Activated CD4-positive, alpha-beta memory T cell treated with anti-CD3 and anti-CD28 coated beads for 36 hours (primary cell): ENCODE data around the gene TSPAN17. TPM values are rescaled to one million over a fixed set of nuclear protein-coding genes. Genes with fewer than 3 reads are reported as not detected.

Experiments
- CTCF ChIA-PET: fragments of 350-600 bp; sonication (Branson Sonifier 250); formaldehyde crosslinking; loops from one replicate; lab custom pipeline; 2021; ENCODE audit warnings: antibody characterized with exemption, inconsistent platforms; lab: Charles Lee
- POLR2A ChIA-PET: fragments of 350-600 bp; sonication (Branson Sonifier 250); formaldehyde crosslinking; loops from one replicate; lab custom pipeline; 2021; ENCODE audit warnings: antibody characterized with exemption; lab: Charles Lee
- DNase-seq: peaks from one replicate; pipeline ENCODE4 v3.0.0-alpha.2; 2020
- H3K27ac Mint-ChIP-seq: one replicate; pipeline ENCODE4 v1.8.0; 2021; ENCODE audit warnings: mixed read lengths
- H3K27me3 Mint-ChIP-seq: one replicate; pipeline ENCODE4 v1.8.0; 2021; ENCODE audit warnings: mixed read lengths
- H3K36me3 Mint-ChIP-seq: one replicate; pipeline ENCODE4 v1.8.0; 2021; ENCODE audit warnings: mixed read lengths
- H3K4me1 Mint-ChIP-seq: one replicate; pipeline ENCODE4 v1.8.0; 2021; ENCODE audit warnings: low read depth, mixed read lengths
- H3K4me3 Mint-ChIP-seq: one replicate; pipeline ENCODE4 v1.8.0; 2021; ENCODE audit warnings: mild to moderate bottlenecking, mixed read lengths
- H3K9me3 Mint-ChIP-seq: one replicate; pipeline ENCODE4 v1.8.0; 2021; ENCODE audit warnings: mixed read lengths
- intact Hi-C: fragments of 100-400 bp; cut with micrococcal nuclease; formaldehyde crosslinking; loops from one replicate; pipeline ENCODE4 v1.15.1; 2023
- total RNA-seq, 2 experiments: library from RNA; stranded (reverse); gene quantifications; one replicate each; pipeline ENCODE4 v1.2.3, GENCODE V29; 2021

The TSPAN17 gene
- total RNA-seq, 2 experiments from 2014 or later: 25.2 to 25.3 TPM

- DNase-seq: no peak
- no peaks in the 10 kb centered on the region for H3K4me1 Mint-ChIP-seq
Observed at GRCh38 chr5:176678584-176678983, 31.3 kb downstream of the TSPAN17 start.

GRCh38 chr5:176679365-176680225 is 32.3 kb downstream of the TSPAN17 start:
- no peaks in the 10 kb centered on the region for H3K4me1 Mint-ChIP-seq
- intact Hi-C loops: no loop called here
- peaks cover 42% of the 10 kb centered on the region for H3K27me3 Mint-ChIP-seq
- H3K4me3 Mint-ChIP-seq: no peak overlapping the region
- H3K36me3 Mint-ChIP-seq: no peaks in the 10 kb centered on the region
- POLR2A ChIA-PET: no interaction called here
- CTCF ChIA-PET: interaction anchor here (7.8 kb wide), 1 partner anchor 20 kb away, joined by 49 read pairs; no protein-coding TSS in a partner anchor
- no peak overlapping the region for H3K27ac Mint-ChIP-seq
- DNase-seq: no peak
- peaks cover 4% of the 10 kb centered on the region for H3K9me3 Mint-ChIP-seq

More at GRCh38 chr5:176678584-176678983, 31.3 kb downstream of the TSPAN17 start:
- no peaks in the 10 kb centered on the region for H3K9me3 Mint-ChIP-seq
- no peaks in the 10 kb centered on the region for H3K36me3 Mint-ChIP-seq
- intact Hi-C loops: no loop called here
- ChIA-PET POLR2A (no interaction called here), CTCF (interaction anchor here (7.8 kb wide), 1 partner anchor 19 kb away, joined by 49 read pairs; no protein-coding TSS in a partner anchor)
- no peak overlapping the region for H3K27ac Mint-ChIP-seq
- H3K4me3 Mint-ChIP-seq: no peak overlapping the region
- H3K27me3 Mint-ChIP-seq: peaks cover 40% of the 10 kb centered on the region

GRCh38 chr5:176680226-176680563 is 32.9 kb downstream of the TSPAN17 start:
- H3K27ac Mint-ChIP-seq: no peak overlapping the region
- ChIA-PET POLR2A (no interaction called here), CTCF (interaction anchor here (7.8 kb wide), 1 partner anchor 21 kb away, joined by 49 read pairs; no protein-coding TSS in a partner anchor)
- H3K27me3 Mint-ChIP-seq: peaks cover 44% of the 10 kb centered on the region
- H3K4me3 Mint-ChIP-seq: no peak overlapping the region
- peaks cover 2% of the 10 kb centered on the region for H3K4me1 Mint-ChIP-seq
- no peak for DNase-seq
- intact Hi-C loops: no loop called here
- no peaks in the 10 kb centered on the region for H3K36me3 Mint-ChIP-seq
- H3K9me3 Mint-ChIP-seq: peaks cover 9% of the 10 kb centered on the region

GRCh38 chr5:176682016-176682531 is 34.8 kb downstream of the TSPAN17 start:
- intact Hi-C loops: no loop called here
- no peak for DNase-seq
- Mint-ChIP-seq H3K36me3 (no peaks in the 10 kb centered on the region), H3K4me1 (peaks cover 5% of the 10 kb centered on the region), H3K9me3 (peaks cover 16% of the 10 kb centered on the region), H3K27ac (no peak overlapping the region), H3K4me3 (no peak overlapping the region), H3K27me3 (peaks cover 49% of the 10 kb centered on the region)
- CTCF ChIA-PET: interaction anchor here (0.7 to 7.8 kb wide), 3 partner anchors 18 to 64 kb away, joined by 3 to 49 read pairs (median 3); no protein-coding TSS in a partner anchor
- POLR2A ChIA-PET: no interaction called here

- intact Hi-C loops: no loop called here
- ChIA-PET CTCF (no interaction called here), POLR2A (no interaction called here)
- H3K27me3 Mint-ChIP-seq: peaks cover 37% of the 10 kb centered on the region
- H3K36me3 Mint-ChIP-seq: no peaks in the 10 kb centered on the region
- no peak overlapping the region for H3K4me3 Mint-ChIP-seq
- peaks cover 5% of the 10 kb centered on the region for H3K4me1 Mint-ChIP-seq
- peaks cover 16% of the 10 kb centered on the region for H3K9me3 Mint-ChIP-seq
- no peak overlapping the region for H3K27ac Mint-ChIP-seq
- no peak for DNase-seq
Observed at GRCh38 chr5:176685010-176685409, 37.7 kb downstream of the TSPAN17 start.

GRCh38 chr5:176687247-176687646 is 40.0 kb downstream of the TSPAN17 start:
- Mint-ChIP-seq H3K9me3 (peaks cover 16% of the 10 kb centered on the region), H3K36me3 (no peaks in the 10 kb centered on the region), H3K4me3 (no peak overlapping the region), H3K27ac (no peak overlapping the region), H3K27me3 (peaks cover 38% of the 10 kb centered on the region), H3K4me1 (peaks cover 5% of the 10 kb centered on the region)
- POLR2A ChIA-PET: no interaction called here
- no peak for DNase-seq
- CTCF ChIA-PET: interaction anchor here (1.1 to 1.9 kb wide), 2 partner anchors 26 to 117 kb away, joined by 3 to 9 read pairs; no protein-coding TSS in a partner anchor
- intact Hi-C loops: no loop called here

- Mint-ChIP-seq H3K4me3 (no peak overlapping the region), H3K27me3 (peaks cover 36% of the 10 kb centered on the region), H3K36me3 (no peaks in the 10 kb centered on the region), H3K4me1 (peaks cover 5% of the 10 kb centered on the region), H3K27ac (no peak overlapping the region), H3K9me3 (peaks cover 16% of the 10 kb centered on the region)
- no peak for DNase-seq
- ChIA-PET POLR2A (no interaction called here), CTCF (interaction anchor here (1.1 to 1.9 kb wide), 2 partner anchors 27 to 116 kb away, joined by 3 to 9 read pairs; no protein-coding TSS in a partner anchor)
- intact Hi-C loops: no loop called here
Observed at GRCh38 chr5:176687881-176688280, 40.6 kb downstream of the TSPAN17 start.

- Mint-ChIP-seq H3K36me3 (no peaks in the 10 kb centered on the region), H3K27me3 (peaks cover 41% of the 10 kb centered on the region), H3K27ac (no peak overlapping the region), H3K4me3 (no peak overlapping the region), H3K4me1 (no peaks in the 10 kb centered on the region), H3K9me3 (peaks cover 1% of the 10 kb centered on the region)
- ChIA-PET POLR2A (no interaction called here), CTCF (interaction anchor here (0.8 to 1.3 kb wide), 3 partner anchors 10 to 54 kb away, joined by 3 to 4 read pairs (median 3); no protein-coding TSS in a partner anchor)
- no peak for DNase-seq
- intact Hi-C loops: no loop called here
Observed at GRCh38 chr5:176690911-176691310, 43.6 kb downstream of the TSPAN17 start.

- Mint-ChIP-seq H3K27me3 (peaks cover 45% of the 10 kb centered on the region), H3K4me1 (no peaks in the 10 kb centered on the region), H3K4me3 (no peak overlapping the region), H3K9me3 (no peaks in the 10 kb centered on the region), H3K27ac (no peak overlapping the region), H3K36me3 (no peaks in the 10 kb centered on the region)
- ChIA-PET CTCF (interaction anchor here (0.6 to 1.3 kb wide), 3 partner anchors 9 to 393 kb away, joined by 3 to 4 read pairs (median 3); no protein-coding TSS in a partner anchor), POLR2A (no interaction called here)
- intact Hi-C loops: no loop called here
- no peak for DNase-seq
Observed at GRCh38 chr5:176691524-176691923, 44.2 kb downstream of the TSPAN17 start.

- Mint-ChIP-seq H3K27ac (no peak overlapping the region), H3K4me1 (no peaks in the 10 kb centered on the region), H3K9me3 (no peaks in the 10 kb centered on the region), H3K27me3 (peaks cover 49% of the 10 kb centered on the region), H3K4me3 (no peak overlapping the region), H3K36me3 (no peaks in the 10 kb centered on the region)
- intact Hi-C loops: no loop called here
- POLR2A ChIA-PET: no interaction called here
- CTCF ChIA-PET: interaction anchor here (2.0 kb wide), 1 partner anchor 32 kb away, joined by 9 read pairs; no protein-coding TSS in a partner anchor
- DNase-seq: no peak
Observed at GRCh38 chr5:176692326-176692725, 45.0 kb downstream of the TSPAN17 start.

- DNase-seq: no peak
- intact Hi-C loops: no loop called here
- no peak overlapping the region for H3K4me3 Mint-ChIP-seq
- H3K4me1 Mint-ChIP-seq: no peaks in the 10 kb centered on the region
- ChIA-PET CTCF (interaction anchor here (2.0 kb wide), 1 partner anchor 32 kb away, joined by 9 read pairs; no protein-coding TSS in a partner anchor), POLR2A (no interaction called here)
- H3K9me3 Mint-ChIP-seq: no peaks in the 10 kb centered on the region
- peaks cover 54% of the 10 kb centered on the region for H3K27me3 Mint-ChIP-seq
- H3K27ac Mint-ChIP-seq: no peak overlapping the region
- no peaks in the 10 kb centered on the region for H3K36me3 Mint-ChIP-seq
Observed at GRCh38 chr5:176692839-176693476, 45.7 kb downstream of the TSPAN17 start.

- CTCF ChIA-PET: interaction anchor here (2.0 kb wide), 1 partner anchor 33 kb away, joined by 9 read pairs; no protein-coding TSS in a partner anchor
- no peak for DNase-seq
- peaks cover 58% of the 10 kb centered on the region for H3K27me3 Mint-ChIP-seq
- no peaks in the 10 kb centered on the region for H3K9me3 Mint-ChIP-seq
- H3K27ac Mint-ChIP-seq: no peak overlapping the region
- POLR2A ChIA-PET: no interaction called here
- H3K4me1 Mint-ChIP-seq: no peaks in the 10 kb centered on the region
- H3K4me3 Mint-ChIP-seq: no peak overlapping the region
- intact Hi-C loops: no loop called here
- H3K36me3 Mint-ChIP-seq: no peaks in the 10 kb centered on the region
Observed at GRCh38 chr5:176693477-176693851, 46.2 kb downstream of the TSPAN17 start.
